BLaER1 treated with 17β-estradiol and CSF1 and Interleukin-3, amounts not matched to agents 10 nM and 100 nM (cell line): ENCODE results near the gene NEMP2.

Source experiments
- H3K27ac ChIP-seq, 11 experiments: shearing (Covaris generic); formaldehyde crosslinking; 2 replicates each; pipeline ENCODE4 v1.8.1; 2022
- H3K27me3 ChIP-seq, 11 experiments: shearing (Covaris generic); formaldehyde crosslinking; 2 replicates each; pipeline ENCODE4 v1.8.1; 2022
- H3K36me3 ChIP-seq, 11 experiments: shearing (Covaris generic); formaldehyde crosslinking; 2 replicates each; pipeline ENCODE4 v1.8.1; 2022
- H3K4me1 ChIP-seq, 10 experiments: shearing (Covaris generic); formaldehyde crosslinking; 2 replicates each; pipeline ENCODE4 v1.8.1; 2022
- H3K4me2 ChIP-seq, 11 experiments: shearing (Covaris generic); formaldehyde crosslinking; 2 replicates each; pipeline ENCODE4 v1.8.1; 2022
- H3K4me3 ChIP-seq, 10 experiments: shearing (Covaris generic); formaldehyde crosslinking; 2 replicates each; pipeline ENCODE4 v1.8.1; 2022
- H3K9ac ChIP-seq, 11 experiments: shearing (Covaris generic); formaldehyde crosslinking; 2 replicates each; pipeline ENCODE4 v1.8.1; 2022
- H3K9me3 ChIP-seq, 11 experiments: shearing (Covaris generic); formaldehyde crosslinking; replicated peaks in 1 of 11; 2 replicates each; pipeline ENCODE4 v1.8.1; 2022
- H4K20me1 ChIP-seq, 11 experiments: shearing (Covaris generic); formaldehyde crosslinking; 2 replicates each; pipeline ENCODE4 v1.8.1; 2022
- Cebpa-rat ChIP-seq, 11 experiments: shearing (Covaris generic); IDR thresholded peaks; 2 replicates each; pipeline ENCODE4 v1.8.1; 2022

The NEMP2 gene

DNA sequence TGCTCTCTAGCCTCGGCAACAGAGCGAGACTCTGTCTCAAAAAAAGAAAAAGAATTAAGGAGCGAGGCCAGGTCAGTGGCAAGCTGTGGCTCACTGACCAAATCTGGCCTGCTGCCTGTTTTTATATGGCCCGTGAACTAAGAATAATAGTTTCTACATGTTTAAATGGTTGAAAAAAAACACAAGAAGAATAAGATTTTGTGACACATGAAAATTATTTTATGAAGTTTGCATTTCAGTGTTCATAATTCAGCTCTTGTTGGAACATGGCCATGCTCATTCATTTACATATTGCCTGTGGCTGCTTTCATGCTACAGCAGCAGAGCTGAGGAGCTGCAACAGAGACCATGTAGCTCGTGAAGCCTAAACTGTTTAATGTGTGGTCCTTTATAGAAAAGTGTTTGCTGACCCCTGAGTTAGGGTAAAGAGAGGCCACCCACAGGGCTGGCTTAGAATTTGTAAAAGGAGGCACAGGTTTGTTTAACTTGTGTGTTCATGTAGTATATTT, 66.9 kb downstream of the NEMP2 start:
- H3K4me1 ChIP-seq = peaks cover 19 to 34% (median 27%) of the 10 kb centered on the region in 10 experiments
- no peaks in the 10 kb centered on the region for H3K27me3 ChIP-seq
- H4K20me1 ChIP-seq = no peaks in the 10 kb centered on the region
- TF ChIP-seq Cebpa-rat (IDR thresholded peaks at IDR 0.05) = no peak
- peaks cover 7 to 18% (median 9%) of the 10 kb centered on the region in 11 experiments; a peak in 14 of 22 replicates for H3K36me3 ChIP-seq
- peaks cover 4 to 10% (median 9%) of the 10 kb centered on the region in 11 experiments; a peak in 14 of 22 replicates for H3K9me3 ChIP-seq
- H3K27ac ChIP-seq = no peak overlapping the region
- no peak overlapping the region for H3K4me3 ChIP-seq
- H3K4me2 ChIP-seq = 0 out of 22 replicates have a peak overlapping the region, but pooled peaks of 1 of the 11 experiments have one; percentile 16
- H3K9ac ChIP-seq = no peak overlapping the region

DNA sequence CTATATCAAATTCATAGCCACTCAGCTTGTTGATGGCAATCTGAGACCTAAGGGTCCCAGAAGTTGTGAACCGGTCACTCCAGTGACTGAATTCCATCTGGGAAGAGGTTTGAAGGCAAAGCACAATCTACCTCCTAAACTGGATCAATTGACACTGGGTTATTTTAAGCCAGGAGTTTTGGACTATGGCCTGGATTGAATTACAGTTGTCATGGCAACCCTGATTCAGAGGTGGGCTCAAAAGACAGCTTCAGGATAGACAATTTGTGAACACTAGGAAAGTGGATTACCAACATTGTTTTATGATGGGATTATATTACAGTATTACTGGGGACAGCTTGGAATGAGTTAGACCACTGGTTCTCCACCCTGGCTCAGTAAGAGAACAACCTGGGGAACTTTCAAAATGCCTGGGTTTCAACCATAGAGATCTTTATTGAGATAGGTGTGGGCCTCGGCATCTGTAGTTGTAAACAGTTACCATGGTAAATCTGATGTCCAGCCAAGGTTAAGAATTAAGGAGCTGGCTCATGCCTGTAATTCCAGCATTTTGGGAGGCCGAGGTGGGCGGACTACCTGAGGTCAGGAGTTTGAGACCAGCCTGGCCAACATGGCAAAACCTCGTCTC, 67.6 kb downstream of the NEMP2 start:
- H3K27me3 ChIP-seq = no peaks in the 10 kb centered on the region
- H4K20me1 ChIP-seq = no peaks in the 10 kb centered on the region
- no peak for TF ChIP-seq Cebpa-rat (IDR thresholded peaks at IDR 0.05)
- H3K4me3 ChIP-seq = no peak overlapping the region
- H3K27ac ChIP-seq = no peak overlapping the region
- H3K4me2 ChIP-seq = no peak overlapping the region
- no peak overlapping the region for H3K9ac ChIP-seq
- peaks cover 4 to 10% (median 9%) of the 10 kb centered on the region in 11 experiments; a peak in 14 of 22 replicates for H3K9me3 ChIP-seq
- peaks cover 7 to 19% (median 9%) of the 10 kb centered on the region in 11 experiments; a peak in 14 of 22 replicates for H3K36me3 ChIP-seq
- H3K4me1 ChIP-seq = peaks cover 19 to 34% (median 27%) of the 10 kb centered on the region in 10 experiments

DNA sequence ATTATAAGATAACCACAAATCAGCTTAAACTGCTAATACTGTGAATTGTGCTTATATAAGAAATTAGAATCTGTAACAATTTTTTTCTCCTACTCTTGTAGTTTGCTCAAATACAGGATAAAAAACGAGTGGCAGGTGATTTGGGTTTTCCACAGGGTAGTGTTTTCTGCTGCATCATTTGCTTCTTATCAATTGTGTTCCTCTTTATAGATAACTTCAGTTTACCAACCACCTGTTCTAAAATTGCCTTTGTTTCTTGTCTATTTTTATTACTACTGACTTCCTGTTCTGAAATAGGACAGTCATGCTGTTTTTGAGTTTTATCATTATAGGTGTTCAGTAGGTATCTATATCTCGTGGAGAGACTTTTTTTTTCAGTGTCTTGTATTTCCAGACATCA, 69.5 kb downstream of the NEMP2 start:
- no peak overlapping the region for H3K27ac ChIP-seq
- peaks cover 0 to 10% (median 0%) of the 10 kb centered on the region in 11 experiments; a peak in 2 of 22 replicates for H3K36me3 ChIP-seq
- H3K9me3 ChIP-seq = no peaks in the 10 kb centered on the region
- H3K4me2 ChIP-seq = peak overlapping the region in 1 of 11 experiments; percentile 24; a peak in 1 of 22 replicates
- no peaks in the 10 kb centered on the region for H3K27me3 ChIP-seq
- H4K20me1 ChIP-seq = no peaks in the 10 kb centered on the region
- TF ChIP-seq Cebpa-rat (IDR thresholded peaks at IDR 0.05) = no peak
- peaks cover 19 to 31% (median 25%) of the 10 kb centered on the region in 10 experiments for H3K4me1 ChIP-seq
- no peak overlapping the region for H3K4me3 ChIP-seq
- no peak overlapping the region for H3K9ac ChIP-seq

DNA sequence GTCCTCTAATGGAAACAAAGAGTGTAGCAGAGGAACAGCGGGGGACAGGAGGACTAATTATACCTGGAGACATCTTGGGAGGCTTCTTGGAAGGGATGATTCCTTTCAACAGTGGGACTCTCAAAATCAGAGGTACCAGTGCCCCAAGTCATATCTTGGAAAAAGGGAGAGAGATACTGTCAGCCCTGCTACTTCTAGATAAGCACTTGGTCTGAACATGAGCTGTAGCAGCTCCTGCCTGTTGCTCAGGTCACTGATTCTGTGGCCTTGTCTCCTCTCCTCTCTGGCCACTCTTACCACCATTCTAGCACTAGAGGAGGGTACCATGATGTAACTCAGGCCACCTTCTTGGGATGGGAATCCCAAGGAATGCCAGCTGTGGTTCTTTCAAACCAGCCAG, 71.9 kb downstream of the NEMP2 start:
- no peaks in the 10 kb centered on the region for H3K27me3 ChIP-seq
- no peak overlapping the region for H3K4me3 ChIP-seq
- H3K9me3 ChIP-seq = no peaks in the 10 kb centered on the region
- TF ChIP-seq Cebpa-rat (IDR thresholded peaks at IDR 0.05) = no peak
- H3K4me1 ChIP-seq = peaks cover 0 to 7% (median 2%) of the 10 kb centered on the region in 10 experiments; a peak in 10 of 20 replicates
- peaks cover 0 to 19% (median 0%) of the 10 kb centered on the region in 11 experiments; a peak in 3 of 22 replicates for H3K36me3 ChIP-seq
- H4K20me1 ChIP-seq = no peaks in the 10 kb centered on the region
- no peak overlapping the region for H3K27ac ChIP-seq
- no peak overlapping the region for H3K4me2 ChIP-seq
- no peak overlapping the region for H3K9ac ChIP-seq

DNA sequence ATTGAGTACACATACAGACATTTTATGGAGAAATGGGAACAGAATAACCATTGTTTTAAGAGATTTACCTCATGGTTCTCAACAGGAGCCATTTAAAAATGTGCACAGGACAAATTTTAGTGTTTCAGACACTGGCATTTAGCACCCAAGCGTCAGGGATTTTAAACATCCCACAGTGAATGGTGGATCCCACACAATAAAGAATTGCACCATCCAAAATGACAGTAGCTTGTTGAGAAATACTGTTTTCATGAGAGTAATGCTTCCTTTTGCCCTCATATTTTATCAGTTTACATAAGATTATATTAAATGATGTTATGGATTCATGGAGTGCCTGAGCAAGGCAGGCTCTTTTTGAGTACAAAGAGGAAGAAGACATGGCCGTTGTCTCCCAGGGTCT, 72.3 kb downstream of the NEMP2 start:
- no peaks in the 10 kb centered on the region for H3K27me3 ChIP-seq
- no peak overlapping the region for H3K4me2 ChIP-seq
- no peak overlapping the region for H3K9ac ChIP-seq
- H3K4me1 ChIP-seq = peaks cover 0 to 7% (median 2%) of the 10 kb centered on the region in 10 experiments; a peak in 4 of 20 replicates
- no peaks in the 10 kb centered on the region for H3K9me3 ChIP-seq
- no peak overlapping the region for H3K27ac ChIP-seq
- no peaks in the 10 kb centered on the region for H4K20me1 ChIP-seq
- H3K36me3 ChIP-seq = peaks cover 0 to 19% (median 1%) of the 10 kb centered on the region in 11 experiments; a peak in 5 of 22 replicates
- TF ChIP-seq Cebpa-rat (IDR thresholded peaks at IDR 0.05) = no peak
- no peak overlapping the region for H3K4me3 ChIP-seq

DNA sequence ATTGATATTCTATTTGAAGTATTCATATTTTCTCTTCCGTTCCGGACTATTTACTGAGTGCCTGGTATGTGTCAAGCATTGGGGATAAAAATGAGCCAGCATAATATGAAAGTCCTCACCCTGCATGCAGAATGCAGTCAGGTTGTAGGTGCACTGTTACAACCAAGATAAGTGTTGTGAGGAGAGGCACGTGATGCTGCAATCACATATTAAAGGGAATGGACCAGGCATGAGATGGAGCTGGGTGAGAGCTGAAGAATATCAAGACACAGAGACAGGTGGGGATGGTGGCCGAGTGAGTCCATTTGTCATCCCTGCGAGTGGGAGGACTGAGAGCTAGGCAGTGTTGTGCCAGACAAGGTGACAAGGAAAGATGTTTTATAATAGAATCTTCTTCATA, 74.0 kb downstream of the NEMP2 start:
- Histone ChIP-seq H3K4me2 (no peak overlapping the region), H3K4me1 (peaks cover 0 to 7% (median 2%) of the 10 kb centered on the region in 10 experiments; a peak in 4 of 20 replicates), H4K20me1 (no peaks in the 10 kb centered on the region), H3K9me3 (no peaks in the 10 kb centered on the region), H3K4me3 (no peak overlapping the region), H3K36me3 (peaks cover 0 to 29% (median 4%) of the 10 kb centered on the region in 11 experiments; a peak in 6 of 22 replicates), H3K27me3 (no peaks in the 10 kb centered on the region), H3K27ac (no peak overlapping the region), H3K9ac (no peak overlapping the region)
- no peak for TF ChIP-seq Cebpa-rat (IDR thresholded peaks at IDR 0.05)

DNA sequence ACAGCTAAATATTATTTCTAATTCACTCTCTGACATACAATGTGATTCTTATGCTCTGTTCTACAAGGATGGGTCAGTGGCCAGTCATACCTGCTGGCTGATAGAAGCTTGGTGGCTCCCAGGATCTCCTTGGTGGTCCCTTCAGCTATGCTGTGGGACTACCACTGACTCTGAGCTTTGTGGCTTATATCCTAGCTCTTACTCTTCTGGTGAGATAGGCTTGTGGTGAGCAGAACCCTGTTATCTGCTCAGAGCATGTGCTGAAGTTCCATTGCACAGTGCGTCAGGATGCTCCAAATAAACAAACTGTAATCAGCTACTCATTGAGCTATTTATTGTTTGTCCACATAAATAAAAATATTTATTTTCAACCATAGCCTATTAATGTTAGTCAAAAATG, 74.6 kb downstream of the NEMP2 start:
- Histone ChIP-seq H3K4me3 (no peak overlapping the region), H3K4me2 (no peak overlapping the region), H3K4me1 (peaks cover 0 to 4% (median under 1%) of the 10 kb centered on the region in 10 experiments; a peak in 4 of 20 replicates), H3K27me3 (no peaks in the 10 kb centered on the region), H3K9me3 (no peaks in the 10 kb centered on the region), H3K9ac (no peak overlapping the region), H3K36me3 (peaks cover 0 to 29% (median 4%) of the 10 kb centered on the region in 11 experiments; a peak in 6 of 22 replicates), H4K20me1 (no peaks in the 10 kb centered on the region), H3K27ac (no peak overlapping the region)
- no peak for TF ChIP-seq Cebpa-rat (IDR thresholded peaks at IDR 0.05)

DNA sequence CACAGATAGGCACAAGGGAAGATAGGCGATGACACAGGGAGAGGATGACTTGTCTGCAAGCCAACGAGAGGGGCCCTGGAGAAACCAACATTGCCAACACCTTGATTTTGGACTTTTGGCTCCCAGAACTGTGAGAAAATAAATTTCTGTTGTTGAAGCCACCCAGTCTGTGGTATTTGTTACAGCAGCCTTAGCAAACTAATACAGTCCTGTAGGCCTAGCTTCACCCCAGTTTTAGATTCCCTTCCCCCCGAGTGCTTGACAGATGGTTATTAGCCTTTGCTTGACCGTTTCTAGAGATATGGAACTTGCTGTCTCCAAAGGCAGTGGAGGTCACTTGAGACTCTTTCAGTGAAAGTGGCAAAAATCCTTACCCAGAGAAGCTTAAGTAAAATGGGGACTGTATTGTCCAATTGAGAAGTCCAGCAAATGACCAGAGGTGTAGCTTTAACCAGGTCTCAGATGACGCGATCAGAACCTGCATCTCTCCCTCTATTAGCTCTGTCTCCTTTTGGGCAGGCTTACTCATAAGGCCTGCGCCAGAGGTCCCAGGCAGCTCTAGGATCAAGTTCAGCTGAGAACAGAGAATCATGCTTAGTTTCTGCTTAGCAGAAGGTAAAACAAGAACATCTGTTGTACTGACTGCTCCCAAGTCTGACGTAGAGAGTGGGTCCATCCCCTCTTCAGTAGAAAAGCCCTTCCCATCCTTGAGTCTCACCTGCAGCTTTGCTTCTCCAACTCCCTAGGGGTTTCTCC, 76.0 kb downstream of the NEMP2 start:
- Histone ChIP-seq H3K9ac (no peak overlapping the region), H3K4me1 (no peaks in the 10 kb centered on the region), H3K27ac (no peak overlapping the region), H4K20me1 (no peaks in the 10 kb centered on the region), H3K4me3 (no peak overlapping the region), H3K36me3 (peaks cover 0 to 29% (median 4%) of the 10 kb centered on the region in 11 experiments; a peak in 6 of 22 replicates), H3K9me3 (no peaks in the 10 kb centered on the region), H3K4me2 (no peak overlapping the region), H3K27me3 (no peaks in the 10 kb centered on the region)
- no peak for TF ChIP-seq Cebpa-rat (IDR thresholded peaks at IDR 0.05)

DNA sequence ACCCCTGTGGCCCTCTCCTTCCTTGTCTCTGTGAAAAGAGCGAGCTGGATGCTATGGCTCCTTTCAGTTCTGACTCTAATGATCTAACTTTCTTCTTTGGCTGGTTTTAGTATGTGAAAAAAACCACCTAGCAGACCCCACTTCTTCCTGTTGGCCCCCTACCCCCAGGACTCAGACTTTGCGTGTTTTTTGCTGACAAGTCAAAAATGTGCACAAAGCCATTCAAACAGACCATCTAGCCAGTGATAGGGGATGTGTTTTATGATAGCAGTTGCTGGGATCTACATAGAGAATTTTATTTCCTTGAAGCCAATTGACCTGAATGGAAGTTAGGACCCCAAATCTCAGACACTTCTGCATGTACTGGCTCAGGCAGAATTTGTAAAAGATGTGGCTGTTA, 77.3 kb downstream of the NEMP2 start:
- no peaks in the 10 kb centered on the region for H3K9me3 ChIP-seq
- no peaks in the 10 kb centered on the region for H3K27me3 ChIP-seq
- H3K4me3 ChIP-seq = no peak overlapping the region
- H3K4me2 ChIP-seq = no peak overlapping the region
- H3K9ac ChIP-seq = no peak overlapping the region
- no peak for TF ChIP-seq Cebpa-rat (IDR thresholded peaks at IDR 0.05)
- no peak overlapping the region for H3K27ac ChIP-seq
- peaks cover 0 to 10% (median 0%) of the 10 kb centered on the region in 10 experiments; a peak in 6 of 20 replicates for H3K4me1 ChIP-seq
- H4K20me1 ChIP-seq = no peaks in the 10 kb centered on the region
- peaks cover 0 to 24% (median 4%) of the 10 kb centered on the region in 11 experiments; a peak in 4 of 22 replicates for H3K36me3 ChIP-seq
